Breast epithelium (tissue), 3 donors: ENCODE data around the gene AHSG.

Experiments
- CTCF ChIP-seq, 3 donors: fragments of 450-650 bp; IDR thresholded peaks; one replicate each; pipeline ENCODE4 v1.5.1; 2016 to 2017; ENCODE audit warnings: antibody characterized with exemption in 3 of 3, mild to moderate bottlenecking in 3 of 3, moderate library complexity in 3 of 3
- POLR2A ChIP-seq: fragments of 450-650 bp; IDR thresholded peaks from one replicate; pipeline ENCODE4 v1.6.1; 2016; ENCODE audit warnings: antibody characterized with exemption, mild to moderate bottlenecking, moderate library complexity

GRCh38 chr3:186617036-186617946, 4.4 kb downstream of the AHSG start:
- TF ChIP-seq POLR2A, result no peak
- peak; percentile 77 to 92 (median 79) for TF ChIP-seq CTCF (IDR thresholded peaks at IDR 0.05)
